HG03442 (cell line): ENCODE results near the gene CANX.
A peak's percentile ranks its signal among the peaks of the same experiment; 100 is the strongest.
"Not testable (repeated sequence)": the region's sequence is repeated elsewhere in the genome, so short reads cannot be mapped to it uniquely, and the experiment has no call there.

Experiments
- ATAC-seq: cut with Tn5 transposase; IDR thresholded peaks from one replicate; pipeline ENCODE4 v1.9.1; 2021; ENCODE audit warnings: mild to moderate bottlenecking, moderate library complexity; ENCODE audit not compliant: unreplicated experiment

CANX gene, protein sequence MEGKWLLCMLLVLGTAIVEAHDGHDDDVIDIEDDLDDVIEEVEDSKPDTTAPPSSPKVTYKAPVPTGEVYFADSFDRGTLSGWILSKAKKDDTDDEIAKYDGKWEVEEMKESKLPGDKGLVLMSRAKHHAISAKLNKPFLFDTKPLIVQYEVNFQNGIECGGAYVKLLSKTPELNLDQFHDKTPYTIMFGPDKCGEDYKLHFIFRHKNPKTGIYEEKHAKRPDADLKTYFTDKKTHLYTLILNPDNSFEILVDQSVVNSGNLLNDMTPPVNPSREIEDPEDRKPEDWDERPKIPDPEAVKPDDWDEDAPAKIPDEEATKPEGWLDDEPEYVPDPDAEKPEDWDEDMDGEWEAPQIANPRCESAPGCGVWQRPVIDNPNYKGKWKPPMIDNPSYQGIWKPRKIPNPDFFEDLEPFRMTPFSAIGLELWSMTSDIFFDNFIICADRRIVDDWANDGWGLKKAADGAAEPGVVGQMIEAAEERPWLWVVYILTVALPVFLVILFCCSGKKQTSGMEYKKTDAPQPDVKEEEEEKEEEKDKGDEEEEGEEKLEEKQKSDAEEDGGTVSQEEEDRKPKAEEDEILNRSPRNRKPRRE

DNA sequence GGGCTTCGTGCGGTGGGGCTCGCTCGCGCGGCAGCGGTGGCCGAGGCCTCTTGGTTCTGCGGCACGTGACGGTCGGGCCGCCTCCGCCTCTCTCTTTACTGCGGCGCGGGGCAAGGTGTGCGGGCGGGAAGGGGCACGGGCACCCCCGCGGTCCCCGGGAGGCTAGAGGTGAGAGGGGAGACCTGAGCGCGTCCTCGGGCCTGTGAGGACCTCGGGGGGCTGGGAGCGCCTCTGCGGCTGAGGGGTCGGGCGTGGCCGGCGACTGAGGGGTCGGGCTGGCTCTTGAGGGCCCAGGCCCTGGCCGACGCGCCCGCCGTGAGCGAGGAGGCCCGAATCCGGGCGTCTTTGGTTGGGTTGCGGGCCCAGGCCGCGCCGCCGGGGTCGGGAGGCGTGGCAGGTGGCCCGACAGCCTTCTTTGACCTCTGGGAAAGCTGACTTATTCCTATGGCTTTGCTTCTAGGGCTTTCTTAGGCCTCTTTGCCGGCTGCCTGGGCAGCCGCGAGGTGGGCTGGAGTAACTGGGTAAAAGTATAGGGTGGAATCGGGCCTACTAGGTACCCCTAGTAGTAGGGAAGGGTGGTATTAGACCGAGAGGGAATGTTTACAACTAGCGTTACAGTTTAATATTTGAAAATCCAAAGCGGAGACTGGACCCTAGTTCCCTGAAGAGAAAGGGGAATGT lies at the start of gene CANX:
Gene CANX (plus strand): TSS at position 33 of the 681 bp plus-strand sequence. CDS start 6,715 bp downstream, outside the sequence.
- ATAC-seq: peak; percentile 8

DNA sequence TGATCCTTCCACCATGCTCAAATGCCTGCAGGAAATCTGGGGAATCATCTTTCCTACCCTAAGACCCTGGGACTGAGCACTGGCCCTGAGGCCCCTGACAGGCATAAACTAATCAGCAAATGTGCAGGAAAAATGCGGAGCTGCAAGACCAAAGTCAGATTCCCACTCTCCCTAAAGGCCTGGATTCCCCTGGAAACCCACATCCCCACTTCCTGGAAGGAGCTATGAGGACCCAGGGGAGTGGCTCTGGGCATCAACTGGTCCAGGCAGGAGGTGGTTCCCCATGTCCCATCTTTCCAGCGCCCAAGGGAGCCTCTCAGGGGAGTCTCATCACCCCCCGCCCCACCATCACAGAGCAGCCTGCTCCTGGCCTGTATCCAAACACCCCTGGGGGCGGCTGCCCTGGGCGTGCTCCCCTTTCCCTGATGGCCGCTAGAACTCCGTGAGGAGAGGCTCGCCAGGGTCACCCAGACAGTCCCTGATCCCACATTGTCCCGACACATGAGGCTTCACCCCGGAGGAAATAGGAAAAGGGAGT lies 49.5 kb upstream of the CANX start:
- ATAC-seq: not testable (repeated sequence)

DNA sequence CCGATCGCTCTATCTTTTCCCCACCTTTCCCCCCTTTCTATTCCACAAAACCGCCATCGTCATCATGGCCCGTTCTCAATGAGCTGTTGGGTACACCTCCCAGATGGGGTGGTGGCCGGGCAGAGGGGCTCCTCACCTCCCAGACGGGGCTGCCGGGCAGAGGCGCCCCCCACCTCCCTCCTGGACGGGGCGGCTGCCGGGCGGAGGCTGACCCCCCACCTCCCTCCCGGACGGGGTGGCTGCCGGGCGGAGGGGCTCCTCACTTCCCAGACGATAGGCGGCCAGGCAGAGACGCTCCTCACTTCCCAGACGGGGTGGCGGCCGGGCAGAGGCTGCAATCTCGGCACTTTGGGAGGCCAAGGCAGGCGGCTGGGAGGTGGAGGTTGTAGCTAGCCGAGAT lies 48.5 kb upstream of the CANX start:
- not testable (repeated sequence) for ATAC-seq

DNA sequence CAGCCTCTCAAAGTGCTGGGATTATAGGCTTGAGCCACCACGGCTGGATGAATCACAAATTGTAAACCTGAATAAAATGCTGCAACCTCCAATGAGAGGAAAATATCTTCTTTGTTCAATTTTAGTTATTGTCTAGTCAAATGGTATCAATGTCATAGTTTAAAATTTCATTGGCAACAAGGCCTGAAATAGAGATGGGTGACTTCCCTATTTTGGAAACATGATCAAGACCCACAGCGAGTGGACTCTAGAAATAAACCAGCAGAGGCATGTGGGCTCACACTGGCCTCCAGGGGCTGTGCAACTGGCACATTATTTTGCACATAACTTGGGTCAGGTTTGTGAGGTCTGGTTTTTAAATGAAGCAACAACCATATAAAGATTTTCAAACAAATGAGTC lies 45.6 kb upstream of the CANX start:
- not testable (repeated sequence) for ATAC-seq

DNA sequence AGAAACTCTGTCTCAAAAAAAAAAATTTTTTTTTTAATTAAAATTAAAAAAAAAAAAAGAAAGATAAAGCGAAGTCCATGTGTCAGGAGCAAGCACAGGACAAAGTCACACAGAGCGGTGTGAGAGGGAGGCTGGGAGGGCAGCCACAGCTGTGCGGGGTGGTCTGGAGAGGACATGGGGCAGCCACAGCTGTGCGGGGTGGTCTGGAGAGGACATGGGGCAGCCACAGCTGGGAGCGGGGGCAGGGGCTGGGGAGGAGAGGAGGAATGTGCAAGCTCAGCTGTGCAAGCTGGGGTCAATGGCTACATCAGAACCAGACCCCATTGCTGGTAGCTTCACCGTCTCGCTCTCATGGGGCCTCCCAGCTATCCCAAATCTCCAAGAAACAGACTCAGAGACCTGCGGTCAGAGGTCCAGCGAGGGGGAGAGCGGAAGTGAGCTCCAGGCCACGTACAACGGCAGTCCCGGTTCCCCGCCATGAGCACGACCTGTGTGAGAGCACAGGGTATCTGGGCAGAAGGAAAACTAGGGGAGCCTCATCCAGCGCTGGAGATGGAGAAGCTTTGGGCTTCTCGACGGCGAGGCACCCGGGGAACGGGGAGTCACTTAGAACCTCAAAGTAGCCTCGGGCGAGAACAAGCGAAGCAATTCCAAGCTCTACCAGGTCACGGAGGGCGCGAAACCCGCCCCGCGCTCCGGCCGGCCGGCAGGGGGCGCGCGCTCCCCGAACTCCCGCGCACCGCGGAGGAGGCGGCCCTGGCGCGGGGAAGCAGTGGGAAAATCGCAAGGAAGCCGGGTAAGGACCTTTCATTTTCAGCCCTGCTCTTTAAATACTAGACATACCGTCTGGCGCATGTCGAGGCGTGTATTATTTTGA lies 41.2 kb upstream of the CANX start:
- peak; percentile 85 for ATAC-seq

DNA sequence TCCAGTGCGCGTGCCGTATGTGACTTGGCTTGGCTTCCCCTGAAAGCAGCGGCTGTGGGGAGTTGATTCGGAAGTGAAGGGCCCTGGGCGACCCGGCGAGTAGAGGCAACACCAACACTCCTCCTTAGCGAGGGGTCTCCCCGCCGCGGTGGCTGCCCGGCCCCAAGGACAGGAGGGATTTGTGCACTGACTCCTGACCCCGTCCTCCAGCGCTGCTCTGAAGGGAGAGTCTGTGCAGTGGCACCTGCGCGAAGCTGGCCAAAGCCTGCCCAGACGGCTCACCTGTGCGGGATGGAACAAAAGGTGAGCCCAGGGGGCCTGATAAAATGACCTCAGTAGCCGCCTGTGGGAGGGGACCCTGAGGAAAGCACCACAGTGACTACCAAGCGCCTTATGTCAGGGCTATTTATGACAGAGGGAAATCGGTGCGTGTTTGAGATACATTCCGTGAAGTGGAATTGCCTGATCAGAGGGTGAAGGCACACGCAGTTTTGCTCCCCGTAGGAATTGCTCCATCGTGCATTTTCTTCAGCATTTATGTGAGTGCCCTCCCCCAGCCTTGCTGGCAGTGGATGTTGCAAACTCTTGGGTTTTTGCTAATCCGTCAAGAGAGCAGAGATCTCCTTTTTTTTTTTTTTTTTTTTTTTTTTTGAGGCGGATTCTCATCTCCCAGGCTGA lies 40.4 kb upstream of the CANX start:
- ATAC-seq: peak; percentile 62

DNA sequence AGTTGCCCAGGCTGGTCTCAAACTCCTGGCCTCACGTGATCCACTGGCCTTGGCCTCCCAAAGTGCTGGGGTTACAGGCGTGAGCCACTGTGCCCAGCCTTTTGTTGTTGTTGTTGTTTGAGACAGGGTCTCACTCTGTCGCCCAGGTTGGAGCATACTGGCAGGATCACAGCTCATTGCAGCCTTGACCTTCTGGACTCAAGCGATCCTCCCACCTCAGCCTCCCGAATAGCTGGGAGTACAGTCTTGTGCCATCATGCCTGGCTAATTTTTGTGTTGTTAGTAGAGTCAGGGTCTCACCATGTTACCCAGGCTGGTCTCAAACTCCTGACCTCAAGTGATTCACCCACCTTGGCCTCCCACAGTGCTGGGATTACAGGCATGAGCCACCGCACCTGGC lies 37.1 kb upstream of the CANX start:
- ATAC-seq: not testable (repeated sequence)

DNA sequence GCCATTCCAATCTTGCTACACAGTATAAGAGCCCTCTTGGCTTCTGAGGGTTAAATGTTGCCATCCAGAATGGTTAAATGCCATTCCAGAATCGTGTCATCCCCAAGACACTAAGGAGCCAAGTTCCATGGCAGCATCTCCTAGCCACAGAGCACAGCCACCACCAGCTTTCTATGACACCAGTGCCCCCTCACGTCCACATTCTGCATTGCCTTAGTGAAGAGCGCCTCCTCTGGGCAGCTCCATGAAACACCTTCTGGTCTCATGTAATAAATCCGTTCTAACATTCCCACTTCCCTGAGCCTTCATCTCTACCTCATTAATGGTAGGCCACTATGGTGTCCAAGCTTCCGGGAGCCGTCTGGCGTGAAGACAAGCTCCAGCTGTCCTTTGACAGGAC lies 30.4 kb upstream of the CANX start:
- no peak for ATAC-seq

DNA sequence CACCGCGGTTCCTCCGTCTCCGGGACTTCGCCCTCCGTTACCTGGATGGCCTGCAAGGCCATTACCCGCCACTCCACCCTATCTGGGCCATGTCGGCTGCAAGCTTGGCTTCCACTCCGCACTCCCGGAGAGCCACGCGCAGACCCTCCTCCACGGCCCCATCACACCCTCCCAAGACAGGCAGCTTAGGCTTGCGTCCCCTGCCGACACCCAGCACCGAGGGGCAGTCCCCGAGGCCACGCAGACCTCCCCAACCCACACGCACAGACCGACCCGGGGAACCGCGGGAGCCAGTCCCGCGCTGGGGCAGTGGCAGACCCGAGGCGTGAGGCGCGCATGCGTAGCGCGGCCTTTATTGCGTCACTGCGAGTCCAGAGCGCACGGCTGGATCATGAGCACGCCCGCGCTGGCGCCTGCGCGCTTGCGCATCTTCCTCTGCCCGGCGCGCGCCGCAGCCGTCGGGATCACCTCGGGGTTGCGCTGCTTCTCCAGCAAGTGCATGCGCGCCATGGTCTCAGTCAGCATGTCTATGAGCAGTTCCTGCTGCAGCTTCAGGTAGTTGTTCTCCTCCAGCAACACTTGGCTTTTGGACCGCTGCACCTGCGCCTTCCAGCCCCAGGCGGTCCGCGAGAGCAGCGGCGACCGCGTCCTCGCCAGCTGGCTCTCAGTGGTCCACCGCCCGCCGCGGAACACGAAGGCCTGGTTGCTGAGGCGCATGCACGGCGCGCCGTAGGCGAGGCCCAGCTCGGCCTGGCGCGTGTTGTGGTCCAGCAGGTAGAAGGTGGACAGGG lies 20.3 kb upstream of the CANX start:
- peak; percentile 90 for ATAC-seq

DNA sequence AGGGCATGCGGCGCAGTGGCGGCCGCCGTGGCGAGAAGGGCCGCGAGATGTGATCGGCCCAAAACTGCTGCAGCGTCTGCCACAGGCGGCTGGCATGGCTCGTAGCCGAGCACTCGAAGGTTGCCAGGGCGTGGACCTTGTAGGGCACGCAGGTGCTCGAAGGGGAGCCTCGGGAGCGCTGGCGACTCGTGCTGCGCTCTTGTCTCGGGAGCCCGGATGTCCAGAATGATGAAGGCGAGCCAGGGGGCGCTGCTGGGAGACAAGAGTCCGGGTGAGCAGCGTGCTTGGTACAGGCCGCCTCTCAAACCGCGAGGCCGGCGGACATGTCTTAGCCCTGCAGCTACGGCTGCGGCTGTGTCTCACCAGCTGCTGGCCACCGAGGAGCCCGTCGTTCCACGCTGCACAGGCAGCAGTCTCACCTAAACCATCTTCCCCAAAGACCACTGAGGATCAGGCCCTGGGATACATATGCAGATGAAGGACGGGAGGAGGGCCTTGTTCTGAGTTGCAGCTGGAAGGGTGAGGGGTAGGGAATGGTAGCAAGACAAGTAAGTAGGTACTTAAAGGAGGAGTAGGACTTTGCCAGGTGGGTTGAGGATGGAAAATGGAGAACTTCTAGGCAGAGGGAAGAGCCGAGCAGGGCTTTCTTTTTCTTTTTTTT lies 19.6 kb upstream of the CANX start:
- ATAC-seq: no peak

DNA sequence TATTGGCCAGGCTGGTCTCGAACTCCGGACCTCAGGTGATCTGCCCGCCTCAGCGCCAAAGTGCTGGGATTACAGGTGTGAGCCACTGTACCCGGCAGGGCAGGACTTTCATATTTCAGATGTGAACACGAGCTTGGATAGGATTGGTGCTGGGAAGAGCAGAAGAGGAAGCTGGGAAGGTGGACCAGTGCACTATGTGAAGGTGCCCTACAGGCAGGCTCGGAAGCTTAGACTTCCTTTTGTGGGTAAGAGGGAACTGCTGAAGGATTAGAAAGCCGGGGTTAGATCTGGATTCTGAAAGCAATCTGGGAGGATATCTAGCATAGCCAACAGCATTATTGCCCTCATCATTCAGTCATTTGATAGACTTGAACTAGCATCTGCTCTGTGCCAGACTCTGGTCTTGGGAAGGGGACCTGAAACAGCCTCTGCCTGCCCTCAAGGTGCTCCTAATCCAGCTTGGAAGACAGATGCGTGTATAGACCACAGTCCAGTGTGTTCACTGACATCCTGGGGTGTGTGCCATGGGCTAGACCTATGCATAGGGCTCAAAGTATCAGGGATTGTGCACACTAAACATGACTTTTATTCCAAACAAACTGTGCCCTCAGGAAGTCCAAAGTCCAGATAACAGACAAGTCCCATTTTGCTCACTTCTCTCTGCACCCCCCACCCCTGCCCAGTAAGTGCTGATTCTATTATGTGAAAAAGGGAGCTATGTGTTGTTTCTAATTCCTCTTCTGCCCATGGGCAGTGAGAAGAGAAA lies 18.6 kb upstream of the CANX start:
- no peak for ATAC-seq

DNA sequence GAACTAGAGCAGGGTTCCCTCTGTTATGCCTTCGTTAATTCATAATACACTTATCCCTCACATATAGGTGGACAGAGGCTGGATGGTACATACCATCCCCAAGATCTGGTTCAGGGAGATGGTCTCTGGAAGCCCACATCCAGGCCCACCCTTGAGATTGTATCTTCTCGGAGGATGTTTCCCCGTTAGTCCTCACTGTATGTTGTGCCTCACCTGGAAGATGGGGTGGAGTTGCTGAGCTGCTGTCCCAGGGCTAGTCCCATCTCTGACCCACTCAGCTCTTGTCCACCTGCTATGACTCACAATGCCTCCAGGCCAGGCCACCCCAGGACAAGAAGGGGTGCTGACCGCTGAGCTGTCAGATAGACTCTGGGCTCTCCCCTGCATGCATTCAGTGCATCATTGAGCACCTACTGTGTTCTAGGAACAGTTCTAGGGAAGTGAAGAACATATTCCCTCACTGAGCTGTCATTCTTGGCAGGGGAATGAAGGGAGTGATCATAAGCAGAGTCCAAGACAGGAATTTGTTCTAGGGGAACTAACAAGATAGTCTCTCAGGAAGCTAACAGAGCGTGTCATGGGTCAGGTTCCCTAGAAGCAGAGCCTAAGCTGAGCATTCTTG lies 17.9 kb upstream of the CANX start, which contains the start of gene CBY3:
Gene CBY3 (minus strand): TSS at position 255 of the 622 bp plus-strand sequence. CDS start 116 bp downstream, at position 139.
- no peak for ATAC-seq

DNA sequence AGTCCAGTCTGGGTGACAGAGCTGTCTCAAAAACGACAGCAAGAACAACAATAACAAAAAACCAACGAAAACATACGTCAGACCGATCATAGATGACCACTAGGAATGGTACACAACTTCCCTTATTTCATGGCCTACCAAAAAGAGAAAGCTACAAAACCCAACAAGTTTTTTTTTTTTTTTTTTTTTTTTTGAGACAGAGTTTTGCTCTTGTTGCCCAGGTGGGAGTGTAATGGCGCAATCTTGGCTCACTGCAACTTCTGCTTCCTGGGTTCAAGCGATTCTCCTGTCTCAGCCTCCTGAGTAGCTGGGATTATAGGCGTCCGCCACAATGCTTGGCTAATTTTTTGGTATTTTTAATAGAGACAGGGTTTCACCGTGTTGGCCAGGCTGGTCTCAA lies 9.6 kb upstream of the CANX start:
- ATAC-seq: not testable (repeated sequence)

DNA sequence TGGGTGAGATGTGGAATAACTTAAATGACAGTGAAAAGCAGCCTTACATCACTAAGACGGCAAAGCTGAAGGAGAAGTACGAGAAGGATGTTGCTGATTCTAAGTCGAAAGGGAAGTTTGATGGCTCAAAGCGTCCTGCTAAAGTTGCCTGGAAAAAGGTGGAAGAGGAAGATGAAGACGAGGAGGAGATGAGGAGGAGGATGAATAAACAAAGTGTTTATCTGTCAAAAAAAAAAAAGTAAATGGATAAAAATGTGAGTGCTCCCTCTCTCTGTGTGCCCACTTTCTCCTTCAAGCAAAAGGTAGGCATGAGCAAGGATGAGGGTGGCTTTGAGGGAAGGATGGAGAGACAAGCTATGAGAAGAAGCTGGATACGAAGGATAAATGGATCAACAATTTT lies 4.2 kb upstream of the CANX start:
- ATAC-seq: no peak

DNA sequence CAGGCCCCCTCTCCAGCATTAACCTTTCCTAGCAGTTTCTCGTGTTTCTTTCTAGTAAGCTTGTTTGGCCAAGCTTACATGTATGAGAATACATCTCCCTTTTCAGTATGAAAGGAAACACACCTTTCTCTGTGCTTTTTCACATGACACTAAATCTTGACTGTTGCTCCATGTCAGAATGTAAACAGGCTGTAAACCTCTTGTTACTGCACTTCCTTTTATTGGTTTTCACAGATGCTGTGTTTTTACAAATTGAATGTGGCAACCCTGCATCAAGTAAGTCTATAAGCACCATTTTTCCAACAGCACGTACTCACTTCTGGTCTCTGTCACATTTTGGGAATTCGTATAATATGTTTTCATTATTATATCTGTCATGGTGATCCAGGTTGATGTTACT lies 2.2 kb upstream of the CANX start:
- no peak for ATAC-seq

DNA sequence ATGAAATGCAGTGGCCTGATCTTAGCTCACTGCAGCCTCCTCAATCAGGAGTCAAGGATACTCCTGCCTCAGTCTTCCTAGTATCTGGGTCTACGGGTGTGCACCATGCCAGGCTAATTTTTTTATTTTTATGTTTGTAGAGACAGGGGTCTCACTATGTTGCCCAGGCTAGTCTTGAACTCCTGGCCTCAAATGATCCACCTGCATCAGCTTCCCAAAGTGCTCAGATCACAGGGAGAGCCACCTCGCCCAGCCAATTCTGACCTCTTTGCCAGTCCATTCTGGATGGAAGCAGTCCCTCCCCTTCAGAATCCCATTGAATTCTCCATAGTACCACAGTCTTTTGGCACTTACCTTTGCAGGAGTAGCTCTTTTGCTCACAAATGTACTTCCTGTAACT lies 1.7 kb upstream of the CANX start:
- ATAC-seq: no peak

DNA sequence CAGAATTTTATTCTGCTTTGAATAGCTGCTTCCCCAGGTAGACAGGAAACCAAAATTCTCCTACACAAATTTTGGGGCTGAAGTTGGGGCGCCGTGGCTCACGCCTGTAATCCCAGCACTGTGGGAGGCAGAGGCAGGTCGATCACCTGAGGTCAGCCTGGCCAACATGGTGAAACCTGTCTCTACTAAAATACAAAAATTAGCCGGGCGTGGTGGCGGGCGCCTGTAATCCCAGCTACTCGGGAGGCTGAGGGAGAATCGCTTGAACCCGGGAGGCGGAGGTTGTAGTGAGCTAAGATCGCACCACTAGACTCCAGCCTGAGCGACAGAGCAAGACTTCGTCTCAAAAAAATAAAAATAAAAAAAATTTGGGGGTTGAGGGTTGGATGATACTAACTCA lies 1.2 kb upstream of the CANX start:
- not testable (repeated sequence) for ATAC-seq
